A549 (cell line): ENCODE data around the gene PARM1. TPM values are rescaled to one million over a fixed set of nuclear protein-coding genes. Genes with fewer than 3 reads are reported as not detected.

ENCODE experiments used
- ATAC-seq, 2 experiments: fragments of 200-7000 bp in 1 of 2; fragments of >200 bp in 1 of 2; cut with Nextera tagmentation in 1 of 2; cut with Tn5 transposase in 1 of 2; 3 replicates each; pipeline versions ENCODE4 v1.8.0 to v1.9.1; 2018 to 2020; ENCODE audit warnings: mild to moderate bottlenecking in 1 of 2, moderate library complexity in 1 of 2
- CTCF ChIA-PET: fragments of 300-600 bp; sonication (Branson Sonifier 250); formaldehyde crosslinking; extraction: SDS; loops from one replicate; lab custom pipeline; 2021; ENCODE audit warnings: antibody characterized with exemption, inconsistent platforms; lab: Yijun Ruan, JAX
- POLR2A ChIA-PET: fragments of 350-600 bp; formaldehyde crosslinking; extraction: SDS; loops from one replicate; lab custom pipeline; 2021; ENCODE audit warnings: antibody characterized with exemption, inconsistent platforms; lab: Yijun Ruan, JAX
- DNase-seq, 2 experiments: peaks; one replicate each; pipeline versions ENCODE4 v3.0.0 to v3.0.0-alpha.2; 2011 to 2016; ENCODE audit warnings: low read depth in 1 of 2, low spot score in 1 of 2
- FAIRE-seq: peaks from 2 replicates; lab custom pipeline; 2011; peaks lifted over from hg19 to GRCh38; lab: Jason Lieb, UNC
- H3K27ac ChIP-seq, 2 experiments: fragments of >200 bp; sonication (Bioruptor Twin); formaldehyde crosslinking; 3 replicates each; pipeline ENCODE4 v1.5.1; 2016 to 2017
- H3K4me1 ChIP-seq: fragments of >200 bp; sonication (Bioruptor Twin); formaldehyde crosslinking; 3 replicates; pipeline ENCODE4 v1.6.1; 2016
- H3K4me2 ChIP-seq: fragments of >200 bp; sonication (Bioruptor Twin); formaldehyde crosslinking; 3 replicates; pipeline ENCODE4 v1.6.1; 2016
- H3K4me3 ChIP-seq: fragments of >200 bp; sonication (Bioruptor Twin); formaldehyde crosslinking; 3 replicates; pipeline ENCODE4 v1.5.1; 2016
- H3K9me3 ChIP-seq: fragments of >200 bp; sonication (Bioruptor Twin); formaldehyde crosslinking; 3 replicates; pipeline ENCODE4 v1.6.1; 2016
- ATOH8 ChIP-seq: fragments of 250-450 bp; sonication (Bioruptor Pico); IDR thresholded peaks from 2 replicates; pipeline ENCODE4 v1.5.0; 2020; ENCODE audit warnings: low read depth, mild to moderate bottlenecking, moderate library complexity
- BHLHE40 ChIP-seq: IDR thresholded peaks from 2 replicates; pipeline ENCODE4 v1.6.1; 2012; ENCODE audit warnings: low read depth, low read length, inconsistent platforms
- CHD2 ChIP-seq: fragments of 150-350 bp; IDR thresholded peaks from 2 replicates; pipeline ENCODE4 v1.6.1; 2014; ENCODE audit warnings: low read length; ENCODE audit not compliant: partially characterized antibody
- EHF ChIP-seq: fragments of 250-450 bp; sonication (Bioruptor Pico); IDR thresholded peaks from 2 replicates; pipeline ENCODE4 v1.5.0; 2020; ENCODE audit warnings: mild to moderate bottlenecking
- ELK1 ChIP-seq: fragments of 150-350 bp; IDR thresholded peaks from 2 replicates; pipeline ENCODE4 v1.6.1; 2014; ENCODE audit warnings: low read depth, mild to moderate bottlenecking, low read length
- EP300 ChIP-seq, 2 experiments: fragments of >200 bp; sonication (Bioruptor Twin); formaldehyde crosslinking; IDR thresholded peaks; 2 replicates in 1 of 2; 3 replicates in 1 of 2; pipeline ENCODE4 v1.6.1; 2016 to 2017
- ESRRA ChIP-seq: fragments of 150-350 bp; IDR thresholded peaks from 2 replicates; pipeline ENCODE4 v1.6.1; 2014; ENCODE audit warnings: mild to moderate bottlenecking, low read length, borderline replicate concordance
- FOSL2 ChIP-seq, 2 experiments: fragments of 450-650 bp in 1 of 2; fragments of >200 bp in 1 of 2; sonication (Bioruptor Twin) in 1 of 2; formaldehyde crosslinking; IDR thresholded peaks; 2 replicates each; pipeline versions ENCODE4 v1.5.0 to v1.6.1; 2016 to 2020; ENCODE audit warnings: mild to moderate bottlenecking in 1 of 2, moderate library complexity in 1 of 2
- GATA3 ChIP-seq: IDR thresholded peaks from 2 replicates; pipeline ENCODE4 v1.6.1; 2012; ENCODE audit warnings: borderline replicate concordance
- HES2 ChIP-seq: fragments of >200 bp; sonication (Bioruptor Twin); formaldehyde crosslinking; IDR thresholded peaks from 2 replicates; pipeline ENCODE4 v1.6.1; 2016
- HEYL ChIP-seq: fragments of 250-450 bp; sonication (Bioruptor Pico); IDR thresholded peaks from 2 replicates; pipeline ENCODE4 v1.8.0; 2021; ENCODE audit warnings: mild to moderate bottlenecking, moderate library complexity
- HOXA7 ChIP-seq: fragments of 250-450 bp; sonication (Bioruptor Pico); IDR thresholded peaks from 2 replicates; pipeline ENCODE4 v1.5.0; 2020; ENCODE audit warnings: mild to moderate bottlenecking, moderate library complexity
- HOXB13 ChIP-seq: fragments of 250-450 bp; sonication (Bioruptor Pico); IDR thresholded peaks from 2 replicates; pipeline ENCODE4 v1.5.0; 2020; ENCODE audit warnings: low read depth, mild to moderate bottlenecking, moderate library complexity
- HOXB5 ChIP-seq: fragments of 250-450 bp; sonication (Bioruptor Pico); IDR thresholded peaks from 2 replicates; pipeline ENCODE4 v1.5.0; 2020; ENCODE audit warnings: mild to moderate bottlenecking, moderate library complexity
- JUN ChIP-seq, 2 experiments: fragments of >200 bp; sonication (Bioruptor Twin); formaldehyde crosslinking; IDR thresholded peaks; 2 replicates in 1 of 2; 3 replicates in 1 of 2; pipeline ENCODE4 v1.6.1; 2016 to 2017
- KDM1A ChIP-seq: fragments of 200-600 bp; sonication (generic); IDR thresholded peaks from 2 replicates; pipeline ENCODE4 v1.6.1; 2016; ENCODE audit warnings: low read depth, mild to moderate bottlenecking
- MAFK ChIP-seq: fragments of 450-650 bp; IDR thresholded peaks from 2 replicates; pipeline ENCODE4 v1.6.1; 2014; ENCODE audit not compliant: partially characterized antibody
- MAZ ChIP-seq: fragments of 150-350 bp; IDR thresholded peaks from 2 replicates; pipeline ENCODE4 v1.6.1; 2014; ENCODE audit warnings: antibody characterized with exemption, low read depth, low read length, borderline replicate concordance
- MYC ChIP-seq: IDR thresholded peaks from 2 replicates; pipeline ENCODE4 v1.6.1; 2012; ENCODE audit warnings: mild to moderate bottlenecking, inconsistent platforms, low read length, improper control_type of control experiment, borderline replicate concordance
- NFE2L2 ChIP-seq: fragments of 150-350 bp; conservative IDR thresholded peaks from 2 replicates; pipeline ENCODE4 v1.6.1; 2014; ENCODE audit warnings: low read length
- PBX3 ChIP-seq: IDR thresholded peaks from 2 replicates; pipeline ENCODE4 v1.6.1; 2012
- PHF8 ChIP-seq: fragments of 200-600 bp; sonication (generic); IDR thresholded peaks from 2 replicates; pipeline ENCODE4 v1.6.1; 2016; ENCODE audit warnings: low read depth, mild to moderate bottlenecking, antibody characterized with exemption, moderate library complexity, borderline replicate concordance
- POLR2AphosphoS2 ChIP-seq: conservative IDR thresholded peaks from 2 replicates; pipeline ENCODE4 v1.6.1; 2012; ENCODE audit warnings: low read length, improper control_type of control experiment, inconsistent platforms
- RAD21 ChIP-seq, 2 experiments: fragments of >200 bp in 1 of 2; sonication (Bioruptor Twin) in 1 of 2; formaldehyde crosslinking in 1 of 2; IDR thresholded peaks in 1 of 2; conservative IDR thresholded peaks in 1 of 2; 2 replicates in 1 of 2; 3 replicates in 1 of 2; pipeline ENCODE4 v1.6.1; 2012 to 2018; ENCODE audit warnings: inconsistent platforms in 1 of 2
- RARB ChIP-seq: fragments of 250-450 bp; sonication (Bioruptor Pico); IDR thresholded peaks from 2 replicates; pipeline ENCODE4 v1.8.0; 2021; ENCODE audit warnings: mild to moderate bottlenecking, moderate library complexity
- SMC3 ChIP-seq: fragments of >200 bp; sonication (Bioruptor Twin); formaldehyde crosslinking; IDR thresholded peaks from 3 replicates; pipeline ENCODE4 v1.6.1; 2018; ENCODE audit warnings: inconsistent platforms
- TP53 ChIP-seq: fragments of 250-450 bp; sonication (Bioruptor Pico); IDR thresholded peaks from 2 replicates; pipeline ENCODE4 v1.5.0; 2021; ENCODE audit warnings: mild to moderate bottlenecking, moderate library complexity
- ZC3H11A ChIP-seq: fragments of 450-650 bp; IDR thresholded peaks from 2 replicates; pipeline ENCODE4 v1.6.1; 2014; ENCODE audit warnings: antibody characterized with exemption, mild to moderate bottlenecking
- WGBS: methylation state at CpG from one replicate; pipeline ENCODE4 v1.1.6; 2017; ENCODE audit errors: missing lambda C conversion rate; 5-methylcytosine and 5-hydroxymethylcytosine counted together
- polyA plus RNA-seq, 4 experiments: library from polyadenylated mRNA; depleted of rRNA in 3 of 4; stranded (reverse); fragments of >200 nt; fragmentation: RNase III in 1 of 4; extraction: RNeasy Plus Mini Kit Qiagen cat#74134 plus additional on column Dnase treatment in 1 of 4; gene quantifications; 2 replicates in 3 of 4; 3 replicates in 1 of 4; pipeline ENCODE4 v1.2.3, GENCODE V29; 2011 to 2017

PARM1 gene
- polyA plus RNA-seq, 2 of the 4 experiments (the other 2 are of a cell fraction), result 0.37 to 2.5 TPM

GRCh38 chr4:75046226-75046625 is 113.3 kb downstream of the PARM1 start:
- Histone ChIP-seq H3K4me1 (no peaks in the 10 kb centered on the region), H3K4me2 (no peak overlapping the region), H3K9me3 (no peaks in the 10 kb centered on the region), H3K27ac (no peak overlapping the region), H3K4me3 (no peak overlapping the region)
- ATAC-seq (no peak), DNase-seq (no peak), FAIRE-seq (no peak)
- POLR2A ChIA-PET, result no interaction called here
- CTCF ChIA-PET, result no interaction called here
- whole genome bisulfite sequencing, result 92% methylated on average over 4 of the region's 4 CpGs
- TF ChIP-seq KDM1A (no peak), GATA3 (no peak), BHLHE40 (no peak), HOXA7 (no peak), ATOH8 (no peak), MAFK (no peak), HEYL (CRISPR knock-in tag) (no peak), JUN (IDR thresholded peaks at IDR 0.05) (no peak), HOXB5 (CRISPR knock-in tag) (no peak), PBX3 (no peak), TP53 (CRISPR knock-in tag) (no peak), POLR2AphosphoS2 (no peak), EP300 (IDR thresholded peaks at IDR 0.05) (no peak), RARB (CRISPR knock-in tag) (no peak), ELK1 (no peak), HOXB13 (CRISPR knock-in tag) (no peak), NFE2L2 (no peak), CHD2 (no peak)

- FAIRE-seq, result no peak
- TF ChIP-seq FOSL2 (IDR thresholded peaks at IDR 0.05) (no peak), FOSL2 (CRISPR knock-in tag; IDR thresholded peaks at IDR 0.05) (no peak), PHF8 (no peak), EP300 (IDR thresholded peaks at IDR 0.05) (no peak), HES2 (no peak), ESRRA (no peak), HOXA7 (no peak), MAZ (no peak), GATA3 (no peak), ELK1 (no peak), SMC3 (no peak), ZC3H11A (no peak), NFE2L2 (no peak), MYC (no peak), RARB (CRISPR knock-in tag) (no peak), RAD21 (conservative IDR thresholded peaks at IDR 0.05 in 1 of 2, IDR thresholded peaks at IDR 0.05 in 1 of 2) (no peak), EHF (CRISPR knock-in tag) (no peak)
- Histone ChIP-seq H3K27ac (no peak overlapping the region), H3K4me1 (no peaks in the 10 kb centered on the region), H3K4me2 (no peak overlapping the region), H3K9me3 (no peaks in the 10 kb centered on the region), H3K4me3 (no peak overlapping the region)
- ATAC-seq, result no peak
- no peak for DNase-seq
- ChIA-PET CTCF (no interaction called here), POLR2A (no interaction called here)
- 53% methylated on average over 2 of the region's 2 CpGs for WGBS
These were observed 113.7 kb downstream of the PARM1 start for GRCh38 chr4:75046641-75047040.
